Lower leg skin (tissue), 3 donors: Measurements from ENCODE around the gene PBX1.

ENCODE experiments used
- POLR2A ChIP-seq, 2 donors: fragments of 450-650 bp; IDR thresholded peaks; one replicate each; pipeline ENCODE4 v1.6.1; 2016 to 2017; ENCODE audit warnings: antibody characterized with exemption in 2 of 2, mild to moderate bottlenecking in 1 of 2, moderate library complexity in 1 of 2
- TF ChIP-seq, protein P1 (sequence below), 3 donors: fragments of 450-650 bp; IDR thresholded peaks; one replicate each; pipeline ENCODE4 v1.5.1; 2016; ENCODE audit warnings: antibody characterized with exemption in 3 of 3, mild to moderate bottlenecking in 3 of 3, moderate library complexity in 2 of 3

DNA sequence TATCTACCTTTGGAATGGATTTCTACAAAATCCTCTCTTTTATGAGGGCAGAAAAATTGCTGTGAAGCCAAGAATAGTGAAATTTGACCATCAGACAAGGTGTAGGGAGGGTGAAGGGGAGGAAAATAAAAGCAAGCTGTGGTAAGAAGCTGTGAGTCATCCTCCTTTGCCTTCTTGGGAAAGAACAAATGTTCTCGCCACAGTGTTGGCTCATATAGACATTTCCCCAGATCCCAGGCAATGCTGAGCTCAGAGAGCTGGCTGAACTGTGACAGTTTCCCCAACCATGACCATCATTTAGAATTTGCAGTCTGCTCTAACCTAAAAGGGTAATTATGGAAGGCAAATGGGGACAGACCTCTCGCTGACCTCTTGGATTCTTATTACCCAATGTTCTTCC is 235.4 kb downstream of the PBX1 start:
- TF ChIP-seq, protein P1, sequence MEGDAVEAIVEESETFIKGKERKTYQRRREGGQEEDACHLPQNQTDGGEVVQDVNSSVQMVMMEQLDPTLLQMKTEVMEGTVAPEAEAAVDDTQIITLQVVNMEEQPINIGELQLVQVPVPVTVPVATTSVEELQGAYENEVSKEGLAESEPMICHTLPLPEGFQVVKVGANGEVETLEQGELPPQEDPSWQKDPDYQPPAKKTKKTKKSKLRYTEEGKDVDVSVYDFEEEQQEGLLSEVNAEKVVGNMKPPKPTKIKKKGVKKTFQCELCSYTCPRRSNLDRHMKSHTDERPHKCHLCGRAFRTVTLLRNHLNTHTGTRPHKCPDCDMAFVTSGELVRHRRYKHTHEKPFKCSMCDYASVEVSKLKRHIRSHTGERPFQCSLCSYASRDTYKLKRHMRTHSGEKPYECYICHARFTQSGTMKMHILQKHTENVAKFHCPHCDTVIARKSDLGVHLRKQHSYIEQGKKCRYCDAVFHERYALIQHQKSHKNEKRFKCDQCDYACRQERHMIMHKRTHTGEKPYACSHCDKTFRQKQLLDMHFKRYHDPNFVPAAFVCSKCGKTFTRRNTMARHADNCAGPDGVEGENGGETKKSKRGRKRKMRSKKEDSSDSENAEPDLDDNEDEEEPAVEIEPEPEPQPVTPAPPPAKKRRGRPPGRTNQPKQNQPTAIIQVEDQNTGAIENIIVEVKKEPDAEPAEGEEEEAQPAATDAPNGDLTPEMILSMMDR (IDR thresholded peaks at IDR 0.05): no peak
- TF ChIP-seq POLR2A (IDR thresholded peaks at IDR 0.05): no peak
